DOHH2 (cell line): Measurements from ENCODE around the gene CCDC63.

Experiments used
- CTCF ChIP-seq: fragments of 200-600 bp; sonication (generic); IDR thresholded peaks from one replicate; pipeline ENCODE4 v1.5.1; 2014; ENCODE audit warnings: antibody characterized with exemption, mild to moderate bottlenecking, low read depth, low read length; ENCODE audit not compliant: poor library complexity, severe bottlenecking
- EZH2phosphoT487 ChIP-seq: fragments of 200-600 bp; sonication (generic); IDR thresholded peaks from 2 replicates; pipeline ENCODE4 v1.6.1; 2017; ENCODE audit warnings: borderline replicate concordance, mild to moderate bottlenecking, antibody characterized with exemption, low read length, moderate library complexity, mixed read lengths

- TF ChIP-seq CTCF = no peak
- no peak for TF ChIP-seq EZH2phosphoT487
Observed at GRCh38 chr12:110818511-110818910, 28.3 kb upstream of the CCDC63 start.
